IMR-90 (cell line): Measurements from ENCODE around the gene LNX1. TPM values are rescaled to one million over a fixed set of nuclear protein-coding genes. Genes with fewer than 3 reads are reported as not detected.

Experiments
- ATAC-seq: fragments of 200-7000 bp; cut with Tn5 transposase; 2 replicates; pipeline ENCODE4 v1.9.1; 2020; ENCODE audit warnings: low read depth, mild to moderate bottlenecking, moderate library complexity
- BruUV-seq: library from RNA; stranded (reverse); fragments of 400-500 nt; replicated peaks from 2 replicates; lab custom pipeline; 2021; lab: Mats Ljungman, UMichigan
- CTCF ChIA-PET: fragments of 300-600 bp; formaldehyde crosslinking; extraction: SDS; loops from one replicate; lab custom pipeline; 2021; ENCODE audit warnings: antibody characterized with exemption; lab: Yijun Ruan, JAX
- POLR2A ChIA-PET: fragments of 300-600 bp; sonication (Branson Sonifier 250); formaldehyde crosslinking; loops from one replicate; lab custom pipeline; 2022; ENCODE audit warnings: antibody characterized with exemption; ENCODE audit not compliant: unreplicated experiment; lab: Charles Lee
- DNase-seq: peaks from one replicate; pipeline ENCODE4 v3.0.0; 2013
- H2AFZ ChIP-seq: replicated peaks from 2 replicates; pipeline ENCODE3; 2013; ENCODE audit warnings: low read length, mild to moderate bottlenecking; ENCODE audit not compliant: poor library complexity
- H2AK5ac ChIP-seq: 2 replicates; pipeline ENCODE4 v1.6.1; 2013; ENCODE audit warnings: low read depth, low read length, inconsistent platforms
- H2AK9ac ChIP-seq: replicated peaks from 2 replicates; pipeline ENCODE3; 2013; ENCODE audit warnings: mild to moderate bottlenecking, low read depth, low read length, moderate library complexity; ENCODE audit not compliant: poor library complexity
- H2BK120ac ChIP-seq: 2 replicates; pipeline ENCODE4 v1.6.1; 2013; ENCODE audit warnings: low read depth, low read length, inconsistent platforms
- H2BK15ac ChIP-seq: 3 replicates; pipeline ENCODE4 v1.6.1; 2013; ENCODE audit warnings: low read depth, low read length, inconsistent platforms
- H2BK20ac ChIP-seq: 2 replicates; pipeline ENCODE4 v1.6.1; 2013; ENCODE audit warnings: low read depth, mild to moderate bottlenecking, inconsistent platforms, low read length, moderate library complexity
- H2BK5ac ChIP-seq: 2 replicates; pipeline ENCODE4 v1.6.1; 2013; ENCODE audit warnings: mild to moderate bottlenecking, low read depth, low read length, inconsistent platforms; ENCODE audit not compliant: poor library complexity, severe bottlenecking
- H3K14ac ChIP-seq: replicated peaks from 2 replicates; pipeline ENCODE4 v1.6.1; 2013; ENCODE audit warnings: low read depth, low read length, inconsistent platforms
- H3K18ac ChIP-seq: 2 replicates; pipeline ENCODE4 v1.6.1; 2013; ENCODE audit warnings: low read depth, low read length, control low read depth
- H3K23ac ChIP-seq: 2 replicates; pipeline ENCODE4 v1.6.1; 2013; ENCODE audit warnings: low read depth, low read length, inconsistent platforms
- H3K27ac ChIP-seq: 2 replicates; pipeline ENCODE4 v1.5.1; 2013; ENCODE audit warnings: mild to moderate bottlenecking, control low read depth, low read length; ENCODE audit not compliant: insufficient read depth
- H3K27me3 ChIP-seq: 2 replicates; pipeline ENCODE4 v1.6.1; 2013; ENCODE audit warnings: low read length; ENCODE audit not compliant: control insufficient read depth, insufficient read depth
- H3K36me3 ChIP-seq: 2 replicates; pipeline ENCODE4 v1.6.1; 2013; ENCODE audit warnings: low read length, mixed read lengths; ENCODE audit not compliant: control insufficient read depth, insufficient read depth
- H3K4ac ChIP-seq: 2 replicates; pipeline ENCODE4 v1.6.1; 2013; ENCODE audit warnings: low read depth, low read length, inconsistent platforms
- H3K4me1 ChIP-seq: 2 replicates; pipeline ENCODE4 v1.6.1; 2013; ENCODE audit warnings: low read length, mixed read lengths; ENCODE audit not compliant: control insufficient read depth, insufficient read depth
- H3K4me2 ChIP-seq: 2 replicates; pipeline ENCODE4 v1.6.1; 2013; ENCODE audit warnings: low read depth, mild to moderate bottlenecking, control low read depth, low read length, moderate library complexity
- H3K4me3 ChIP-seq: 2 replicates; pipeline ENCODE4 v1.5.1; 2013; ENCODE audit warnings: low read depth, mild to moderate bottlenecking, control low read depth, low read length, moderate library complexity; ENCODE audit not compliant: insufficient read depth
- H3K56ac ChIP-seq: 2 replicates; pipeline ENCODE4 v1.6.1; 2013; ENCODE audit warnings: low read length, inconsistent platforms; ENCODE audit not compliant: insufficient read depth; ENCODE audit errors: extremely low read depth
- H3K79me1 ChIP-seq, 2 experiments: 2 replicates each; pipeline ENCODE4 v1.6.1; 2013; ENCODE audit warnings: low read length in 2 of 2, inconsistent platforms in 1 of 2, low read depth in 1 of 2
- H3K9ac ChIP-seq: 2 replicates; pipeline ENCODE4 v1.6.1; 2013; ENCODE audit warnings: low read depth, low read length, control low read depth
- H3K9me1 ChIP-seq: 2 replicates; pipeline ENCODE4 v1.6.1; 2013; ENCODE audit warnings: low read length, inconsistent platforms; ENCODE audit not compliant: insufficient read depth
- H3K9me3 ChIP-seq: 2 replicates; pipeline ENCODE4 v1.6.1; 2013; ENCODE audit warnings: low read length; ENCODE audit not compliant: control insufficient read depth, insufficient read depth
- H4K20me1 ChIP-seq: 2 replicates; pipeline ENCODE4 v1.6.1; 2013; ENCODE audit warnings: low read length, inconsistent platforms; ENCODE audit not compliant: insufficient read depth
- H4K5ac ChIP-seq: 2 replicates; pipeline ENCODE4 v1.6.1; 2013; ENCODE audit warnings: mild to moderate bottlenecking, low read depth, low read length, control low read depth
- H4K8ac ChIP-seq, 2 experiments: 2 replicates each; pipeline ENCODE4 v1.6.1; 2013; ENCODE audit warnings: low read depth in 2 of 2, low read length in 2 of 2, control low read depth in 1 of 2, inconsistent platforms in 1 of 2
- H4K91ac ChIP-seq: 2 replicates; pipeline ENCODE4 v1.6.1; 2013; ENCODE audit warnings: low read depth, low read length, inconsistent platforms; ENCODE audit not compliant: insufficient read depth
- BHLHE40 ChIP-seq: fragments of 150-350 bp; IDR thresholded peaks from 2 replicates; pipeline ENCODE4 v1.6.1; 2016; ENCODE audit warnings: mild to moderate bottlenecking, low read depth, low read length
- CEBPB ChIP-seq: IDR thresholded peaks from 2 replicates; pipeline ENCODE4 v1.6.1; 2012; ENCODE audit warnings: low read depth, low read length, improper control_type of control experiment
- FOS ChIP-seq: fragments of 150-350 bp; IDR thresholded peaks from 2 replicates; pipeline ENCODE4 v1.6.1; 2016; ENCODE audit warnings: low read depth, low read length
- RCOR1 ChIP-seq: IDR thresholded peaks from 2 replicates; pipeline ENCODE4 v1.6.1; 2012; ENCODE audit warnings: mild to moderate bottlenecking, low read length, improper control_type of control experiment; ENCODE audit not compliant: insufficient replicate concordance
- WGBS, 2 experiments: methylation state at CpG; one replicate each; pipeline versions ENCODE4 v1.1.5 to v1.1.7; 2013; ENCODE audit warnings: missing lambda C conversion rate in 2 of 2; ENCODE audit not compliant: insufficient read length in 1 of 2; ENCODE audit errors: extremely low coverage in 2 of 2; 5-methylcytosine and 5-hydroxymethylcytosine counted together
- dilution Hi-C: fragments of 300-500 bp; cut with HindIII; formaldehyde crosslinking; loops from one replicate; pipeline ENCODE4 v1.14.3; 2018; ENCODE audit warnings: low sequenced_read_pairs; ENCODE audit not compliant: unreplicated experiment
- in situ Hi-C: fragments of 300-500 bp; cut with MboI; formaldehyde crosslinking; loops from 3 replicates; pipeline ENCODE4 v1.14.3; 2019; ENCODE audit warnings: low sequenced_read_pairs, inconsistent platforms, mixed read lengths
- intact Hi-C: fragments of 100-400 bp; cut with micrococcal nuclease; formaldehyde crosslinking; loops from 2 replicates; pipeline ENCODE4 v1.10.0; 2022
- polyA plus RNA-seq, 3 experiments: library from polyadenylated mRNA; depleted of rRNA; stranded (reverse); fragments of >200 nt; gene quantifications; 2 replicates each; pipeline ENCODE4 v1.2.3, GENCODE V29; 2012; ENCODE audit warnings: low replicate concordance in 1 of 3
- total RNA-seq: library from RNA; depleted of rRNA; stranded (reverse); fragments of >200 nt; gene quantifications from 2 replicates; pipeline ENCODE4 v1.2.3, GENCODE V29; 2012

LNX1 gene
- total and polyA plus RNA-seq, 2 of the 4 experiments (the other 2 are of a cell fraction): 0.15 to 0.36 TPM

- H3K4me2 ChIP-seq: peak overlapping the region; percentile 37
- WGBS, 2 experiments: 0% methylated on average over 1 of the region's 2 CpGs; no CpG with 5 or more reads in 1 of the 2 experiments
Measured at GRCh38 chr4:53576676-53577372, 14.5 kb downstream of the LNX1 start.

More at GRCh38 chr4:53576676-53577372, 14.5 kb downstream of the LNX1 start:
- Histone ChIP-seq H2AK5ac (peak overlapping the region; percentile 80), H3K9me1 (peaks cover 20% of the 10 kb centered on the region), H3K18ac (peak overlapping the region; percentile 89), H3K14ac (peak overlapping the region; percentile 57), H2BK20ac (peak overlapping the region; percentile 94), H2BK5ac (peak overlapping the region; percentile 94), H4K20me1 (no peaks in the 10 kb centered on the region), H2AK9ac (no peak overlapping the region), H3K9ac (peak overlapping the region; percentile 36; the same call in 1 of the 2 replicates), H4K8ac (peak overlapping the region; percentile 87 to 96), H2BK120ac (peak overlapping the region; percentile 93), H3K79me1 (no peaks in the 10 kb centered on the region; a peak in 1 of 4 replicates), H4K5ac (peak overlapping the region; percentile 94), H2BK15ac (peak overlapping the region; percentile 100; the same call in 1 of the 3 replicates), H3K56ac (peak overlapping the region; percentile 83), H3K27me3 (no peaks in the 10 kb centered on the region), H3K4me3 (no peak overlapping the region), H3K27ac (peak overlapping the region; percentile 100), H3K23ac (peak overlapping the region; percentile 66), H3K9me3 (no peaks in the 10 kb centered on the region), H2AFZ (no peak overlapping the region), H3K36me3 (no peaks in the 10 kb centered on the region), H4K91ac (peak overlapping the region; percentile 96), H3K4ac (peak overlapping the region; percentile 89), H3K4me1 (peaks cover 32% of the 10 kb centered on the region)
- ChIA-PET CTCF (interaction anchor here (1.4 kb wide), 1 partner anchor 99 kb away, joined by 3 read pairs; no protein-coding TSS in a partner anchor), POLR2A (no interaction called here)
- peak; percentile 76 for ATAC-seq
- intact Hi-C loops (loop anchor here (2.0 to 5.0 kb wide), 6 partner anchors 85 to 650 kb away; partner anchors contain the start of gene PDGFRA), in situ Hi-C loops (no loop called here), dilution Hi-C loops (no loop called here)
- DNase-seq: peak; percentile 90
- no TSS peak for BruUV-seq
- TF ChIP-seq RCOR1: no peak
- peak; percentile 66; the same call in 1 of the 2 replicates for TF ChIP-seq FOS
- TF ChIP-seq CEBPB: peak; percentile 56; the same call in 1 of the 2 replicates
- peak; percentile 48; the same call in 1 of the 2 replicates for TF ChIP-seq BHLHE40
